DMS 273 (cell line): Measurements from ENCODE around the gene ABHD13.
A peak's percentile ranks its signal among the peaks of the same experiment; 100 is the strongest.

Experiments
- DNase-seq: peaks from one replicate; lab custom pipeline; 2025; ENCODE audit not compliant: unreplicated experiment; lab: John Stamatoyannopoulos, UW

The ABHD13 gene

GRCh38 chr13:108218044-108218974, at the start of gene ABHD13:
Gene ABHD13, plus strand, starts transcription at chr13:108218392. Its CDS starts 10,827 bp downstream, at chr13:108229219.
- DNase-seq = peak; percentile 95

- no peak for DNase-seq
These were observed 49.3 kb upstream of the ABHD13 start for GRCh38 chr13:108168929-108169328.

GRCh38 chr13:108176685-108177274, 41.4 kb upstream of the ABHD13 start:
- DNase-seq = peak; percentile 42

- no peak for DNase-seq
These were observed 40.1 kb upstream of the ABHD13 start for GRCh38 chr13:108178078-108178477.

GRCh38 chr13:108182652-108183051, 35.5 kb upstream of the ABHD13 start:
- DNase-seq = no peak

DNA sequence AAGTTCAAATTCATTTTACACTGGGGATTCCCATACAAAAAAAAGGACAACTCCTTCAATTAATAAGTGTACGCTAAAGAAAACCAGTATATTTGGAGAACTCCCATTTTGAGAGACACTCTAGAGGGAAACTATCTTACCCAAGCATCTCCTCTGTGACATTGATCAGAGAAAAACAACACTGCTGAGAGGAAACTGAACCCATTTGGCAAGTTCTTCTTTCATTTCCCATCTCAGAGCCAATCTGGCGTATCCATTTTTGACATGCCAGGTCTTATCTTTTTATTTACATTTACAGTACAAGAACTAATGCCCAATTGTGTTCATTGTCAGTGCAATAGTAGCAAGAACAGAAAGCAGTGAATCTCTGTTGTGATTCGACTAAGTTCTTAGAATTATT, 33.0 kb upstream of the ABHD13 start:
- DNase-seq = no peak

GRCh38 chr13:108188260-108188659, 29.9 kb upstream of the ABHD13 start:
- no peak for DNase-seq

- no peak for DNase-seq
These were observed 27.3 kb upstream of the ABHD13 start for GRCh38 chr13:108190897-108191296.

DNA sequence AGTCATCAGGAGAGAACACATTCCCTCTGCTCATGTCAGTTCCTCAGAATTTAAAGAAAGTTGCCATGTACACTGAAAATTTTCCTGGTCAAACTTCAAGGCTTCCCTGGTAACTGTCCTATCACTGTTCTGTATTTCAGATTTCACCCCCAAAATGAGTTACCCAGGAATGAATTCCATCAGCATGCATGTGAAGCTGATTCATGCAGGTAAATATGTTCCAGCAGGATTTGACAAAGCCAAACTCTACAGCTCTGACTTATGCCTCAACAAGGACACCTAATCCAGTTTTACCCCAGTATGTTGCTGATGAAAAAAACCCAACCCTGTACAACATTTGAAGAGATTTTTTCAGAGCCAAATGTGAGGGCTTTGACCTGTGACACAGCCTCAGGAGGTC, 24.4 kb upstream of the ABHD13 start:
- DNase-seq = no peak

DNA sequence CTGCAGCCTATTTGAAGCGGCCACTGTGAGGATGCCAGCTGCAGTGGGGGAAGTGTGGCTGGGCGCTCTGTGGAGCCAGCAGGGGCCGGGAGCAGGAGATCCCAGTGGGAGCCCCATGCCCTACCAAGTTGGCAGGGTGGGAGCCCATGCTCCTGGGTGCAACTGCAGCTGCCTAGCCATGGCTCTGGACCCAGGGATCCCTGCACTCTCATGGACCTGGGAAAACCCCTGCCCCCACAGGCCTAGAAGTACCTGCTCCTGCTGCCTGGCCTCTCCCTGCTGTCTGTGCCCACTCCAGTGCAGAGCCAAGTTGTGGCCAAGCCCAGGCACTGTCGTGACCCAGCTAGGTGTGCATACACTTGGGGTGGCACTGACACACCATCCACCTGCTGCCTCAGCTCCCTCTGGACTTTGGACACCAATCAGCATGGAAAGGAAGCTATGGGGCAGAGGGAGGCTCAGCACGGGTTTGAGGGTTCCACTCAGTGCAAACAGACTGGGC, 23.7 kb upstream of the ABHD13 start:
- no peak for DNase-seq

- DNase-seq = no peak
These were observed 23.0 kb upstream of the ABHD13 start for GRCh38 chr13:108195146-108195545.

DNA sequence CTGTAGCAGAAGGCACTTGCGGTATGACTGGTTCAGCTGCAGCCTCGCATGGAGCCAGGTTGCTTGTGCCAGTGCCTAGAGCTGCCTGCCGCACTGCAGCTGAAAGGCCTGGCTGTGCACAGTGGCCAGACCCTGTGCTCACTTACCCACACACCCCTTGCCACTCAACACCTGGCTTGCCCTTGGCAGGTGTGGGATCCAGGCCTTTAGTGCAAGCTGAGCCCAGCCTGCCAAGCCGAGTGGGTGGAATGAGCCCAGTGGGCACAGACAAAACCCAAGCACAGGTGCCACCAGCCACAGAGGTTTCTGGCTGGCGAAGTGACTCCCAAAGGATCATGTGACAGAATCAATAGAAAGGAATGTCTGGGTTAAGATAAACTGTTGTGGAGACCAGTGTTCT, 22.3 kb upstream of the ABHD13 start:
- DNase-seq = no peak

DNA sequence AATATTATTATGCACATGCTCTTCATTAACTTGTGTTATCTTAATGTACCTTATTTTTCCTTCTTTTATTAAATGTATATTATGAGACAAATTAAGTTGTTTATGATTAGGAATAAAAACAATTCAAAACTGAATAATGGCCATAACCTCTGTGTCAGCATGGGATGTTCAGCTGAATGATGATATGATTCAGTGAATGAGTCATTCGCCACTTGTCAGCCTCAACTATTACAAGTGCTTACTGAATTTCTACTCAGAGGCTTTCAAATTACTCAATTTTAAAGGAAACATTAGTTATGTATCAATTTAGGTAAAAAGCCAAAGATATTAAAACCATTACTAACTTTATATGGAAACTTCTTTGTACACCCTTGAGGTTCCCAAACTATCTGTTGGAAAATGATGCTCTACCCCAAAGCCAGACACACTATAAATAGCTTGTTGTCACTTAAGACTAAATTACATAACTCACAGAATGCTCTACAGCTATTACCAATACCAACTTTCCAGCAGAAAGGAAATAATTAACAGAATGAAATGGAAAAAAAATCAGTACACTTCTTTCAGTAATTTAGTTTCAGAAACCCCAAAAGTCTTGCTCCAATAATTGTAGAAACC, 17.3 kb upstream of the ABHD13 start:
- DNase-seq = no peak

DNA sequence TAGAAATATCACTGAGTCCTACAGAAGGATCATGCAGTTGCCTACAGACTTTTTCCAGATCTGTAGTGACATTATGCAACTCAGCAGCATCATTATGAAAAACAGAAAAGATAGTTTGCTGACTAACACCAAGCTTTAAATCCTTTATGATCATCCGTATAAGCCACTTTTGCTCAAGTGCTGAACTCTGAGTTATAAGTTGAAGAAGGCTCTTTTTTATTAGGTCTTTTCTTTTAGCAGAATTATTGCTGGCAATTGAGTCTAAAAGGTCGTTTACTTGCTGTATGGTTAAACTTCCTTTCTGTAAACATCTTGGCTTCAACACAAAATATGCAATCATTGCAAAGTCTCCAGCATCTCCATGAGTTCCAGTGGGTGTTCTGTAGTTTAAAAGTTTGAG, 7.6 kb upstream of the ABHD13 start:
- DNase-seq = no peak

GRCh38 chr13:108212886-108213285, 5.3 kb upstream of the ABHD13 start:
- DNase-seq = no peak

DNA sequence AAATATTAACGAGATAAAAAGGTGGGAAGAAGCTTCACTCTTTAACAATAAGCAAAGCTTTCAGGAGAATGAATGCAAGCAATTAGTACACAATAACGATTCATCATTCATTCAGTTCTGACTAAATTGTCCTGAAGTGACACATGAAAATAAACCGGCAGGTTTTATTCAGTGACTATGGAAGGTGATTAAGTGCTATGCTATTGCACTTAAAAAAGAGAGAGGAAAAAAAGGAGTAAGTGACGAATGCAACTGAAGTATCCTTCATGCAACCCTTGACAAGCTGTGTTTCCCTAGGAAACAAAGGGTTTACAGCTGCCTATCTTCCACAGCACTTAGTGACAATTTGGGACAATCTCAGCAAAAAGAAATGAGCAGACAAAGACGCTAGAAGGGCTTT, 4.2 kb upstream of the ABHD13 start:
- DNase-seq = no peak

DNA sequence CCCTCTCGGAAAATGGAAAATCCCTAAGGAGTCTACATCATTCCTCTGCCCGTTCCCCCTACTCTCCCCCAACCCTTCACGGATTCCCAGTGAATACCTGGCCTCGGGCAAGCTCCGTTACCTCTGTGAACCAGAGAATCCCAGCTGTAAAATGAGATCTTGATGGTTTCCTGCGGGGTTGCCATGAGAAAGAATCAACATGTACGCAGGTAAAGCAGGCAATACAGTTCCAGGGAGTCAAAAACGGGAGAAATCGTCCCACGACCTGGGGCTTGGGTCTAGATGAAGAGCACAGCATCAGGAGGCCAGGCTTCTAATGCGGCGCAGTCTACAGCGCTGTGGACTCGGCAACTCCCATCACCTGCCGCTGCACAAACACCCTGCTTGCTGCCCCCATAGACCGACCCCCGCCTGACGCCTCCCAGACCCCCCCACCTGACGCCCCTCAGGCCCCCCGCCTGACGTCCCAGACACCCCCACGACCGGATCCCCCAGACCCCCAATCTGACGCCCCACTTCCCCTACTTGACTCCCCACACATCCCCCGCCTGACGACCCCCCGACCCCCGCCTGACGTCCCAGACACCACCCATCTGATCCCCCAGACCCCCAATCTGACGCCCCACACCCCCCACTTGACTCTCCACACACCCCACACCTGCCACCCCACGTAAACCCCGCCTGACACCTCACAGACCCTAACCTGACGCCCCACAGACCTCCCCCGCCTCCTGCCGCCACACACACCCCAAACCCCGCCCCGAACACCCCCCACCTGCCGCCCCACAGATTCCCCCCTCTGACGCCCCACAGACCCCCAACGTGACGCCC, 3.5 kb upstream of the ABHD13 start:
- no peak for DNase-seq

GRCh38 chr13:108215436-108215835, 2.8 kb upstream of the ABHD13 start, which contains the start of gene LIG4:
Gene LIG4, minus strand, starts transcription at chr13:108215536. Its CDS starts 4,268 bp downstream, at chr13:108211268.
- DNase-seq = peak; percentile 94

- DNase-seq = peak; percentile 49
These were observed 717 bp upstream of the ABHD13 start for GRCh38 chr13:108217307-108218043.

DNA sequence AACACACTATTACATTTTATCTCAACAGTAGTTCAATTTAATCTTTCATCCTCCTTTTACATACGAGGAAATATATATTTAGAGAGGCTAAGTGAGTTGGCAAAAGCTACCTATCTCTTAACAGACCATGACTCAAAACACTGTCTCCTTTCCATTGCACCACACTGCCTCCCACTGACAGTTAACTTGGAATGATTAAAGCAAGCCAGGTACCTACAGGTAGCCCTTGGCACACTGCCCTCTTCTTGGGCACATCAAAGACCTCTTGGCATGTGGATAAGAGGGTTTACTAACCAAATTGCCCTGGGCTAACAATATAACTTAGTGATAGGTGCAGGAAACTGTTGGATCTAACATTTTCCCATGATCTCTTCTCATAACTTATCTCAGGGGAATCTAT, 1.8 kb downstream of the ABHD13 start:
- no peak for DNase-seq
